HUES6 (cell line): ENCODE measurements around the gene ATP1B2.
"Not testable (repeated sequence)": the region's sequence is repeated elsewhere in the genome, so short reads cannot be mapped to it uniquely, and the experiment has no call there.

Source experiments
- H3K27ac ChIP-seq: 2 replicates; pipeline ENCODE4 v1.7.0; 2013; ENCODE audit warnings: low read depth, mild to moderate bottlenecking, low read length, inconsistent platforms
- H3K27me3 ChIP-seq: 2 replicates; pipeline ENCODE4 v1.6.1; 2013; ENCODE audit warnings: low read length; ENCODE audit not compliant: control insufficient read depth, insufficient read depth
- H3K36me3 ChIP-seq: 2 replicates; pipeline ENCODE4 v1.6.1; 2013; ENCODE audit warnings: low read length; ENCODE audit not compliant: control insufficient read depth, insufficient read depth
- H3K4me1 ChIP-seq: 2 replicates; pipeline ENCODE4 v1.6.1; 2013; ENCODE audit warnings: low read length; ENCODE audit not compliant: control insufficient read depth, insufficient read depth
- H3K4me3 ChIP-seq: 2 replicates; pipeline ENCODE4 v1.5.1; 2013; ENCODE audit warnings: low read depth, low read length
- H3K9ac ChIP-seq: one replicate; pipeline ENCODE4 v1.6.1; 2013; ENCODE audit warnings: mild to moderate bottlenecking, low read length
- H3K9me3 ChIP-seq: 2 replicates; pipeline ENCODE4 v1.6.1; 2013; ENCODE audit warnings: low read depth, low read length; ENCODE audit not compliant: control insufficient read depth, insufficient read depth

ATP1B2 gene

DNA sequence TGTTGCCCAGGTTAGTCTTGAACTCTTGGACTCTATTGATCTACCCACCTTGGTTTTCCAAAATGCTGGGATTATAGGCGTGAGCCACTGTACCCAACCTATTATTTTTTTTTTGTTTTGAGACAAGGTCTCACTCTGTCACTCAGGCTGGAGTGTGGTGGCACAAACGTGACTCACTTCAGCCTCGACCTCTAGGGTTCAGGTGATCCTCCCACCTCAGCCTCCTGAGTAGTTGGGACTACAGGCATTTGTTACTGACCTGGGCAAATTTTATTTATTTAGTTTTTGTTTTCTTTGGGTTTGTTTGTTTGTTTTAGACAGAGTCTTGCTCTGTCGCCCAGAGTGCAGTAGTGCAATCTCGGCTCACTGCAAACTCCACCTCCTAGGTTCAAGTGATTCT is 27.1 kb upstream of the ATP1B2 start:
- Histone ChIP-seq H3K4me3 (no peak overlapping the region), H3K36me3 (peaks cover 6% of the 10 kb centered on the region), H3K9me3 (no peaks in the 10 kb centered on the region), H3K27me3 (no peaks in the 10 kb centered on the region), H3K4me1 (no peaks in the 10 kb centered on the region), H3K27ac (no peak overlapping the region), H3K9ac (no peak overlapping the region)

DNA sequence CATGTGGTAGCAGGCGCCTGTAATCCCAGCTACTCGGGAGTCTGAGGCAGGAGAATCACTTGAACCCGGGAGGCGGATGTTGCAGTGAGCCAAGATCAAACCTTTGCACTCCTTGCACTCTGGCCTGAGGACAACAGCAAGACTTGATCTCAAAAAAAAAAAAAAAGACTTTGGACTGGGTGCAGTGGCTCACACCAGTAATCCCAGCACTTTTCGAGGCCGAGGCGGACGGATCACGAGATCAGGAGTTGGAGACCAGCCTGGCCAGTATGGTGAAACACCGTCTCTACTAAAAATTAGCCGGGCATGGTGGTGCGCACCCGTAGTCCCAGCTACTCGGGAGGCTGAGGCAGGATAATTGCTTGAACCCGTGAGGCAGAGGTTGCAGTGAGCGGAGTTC is 25.0 kb upstream of the ATP1B2 start:
- H3K36me3 ChIP-seq, H3K27ac ChIP-seq: not testable (repeated sequence)

DNA sequence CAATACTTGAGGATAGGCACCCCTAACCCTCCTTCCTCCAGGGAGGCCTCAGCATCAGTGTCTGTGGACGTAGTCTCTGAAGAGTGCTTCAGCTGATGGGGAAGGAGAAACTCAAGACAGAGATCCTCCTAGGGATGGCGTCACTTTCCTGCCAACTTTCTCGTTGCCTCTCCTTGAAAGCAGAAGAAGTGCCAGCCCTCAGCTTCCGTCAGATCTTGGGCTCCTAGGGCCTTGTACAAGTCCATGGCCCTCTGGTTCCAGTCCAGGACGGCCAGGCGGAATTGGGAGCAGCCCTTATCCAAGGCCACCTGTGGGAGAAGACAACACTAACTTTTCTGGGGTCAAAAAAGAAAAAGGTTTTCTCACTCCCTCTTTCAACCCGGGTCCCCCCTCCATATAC is 24.4 kb upstream of the ATP1B2 start:
- Histone ChIP-seq H3K4me3 (peak overlapping the region; percentile 91), H3K9me3 (no peaks in the 10 kb centered on the region), H3K27ac (no peak overlapping the region), H3K9ac (no peak overlapping the region), H3K27me3 (no peaks in the 10 kb centered on the region), H3K4me1 (no peaks in the 10 kb centered on the region), H3K36me3 (peaks cover 6% of the 10 kb centered on the region)

More for the DNA sequence above, 25.0 kb upstream of the ATP1B2 start:
- H3K27me3 ChIP-seq, H3K4me1 ChIP-seq, H3K4me3 ChIP-seq, H3K9me3 ChIP-seq, H3K9ac ChIP-seq: not testable (repeated sequence)

DNA sequence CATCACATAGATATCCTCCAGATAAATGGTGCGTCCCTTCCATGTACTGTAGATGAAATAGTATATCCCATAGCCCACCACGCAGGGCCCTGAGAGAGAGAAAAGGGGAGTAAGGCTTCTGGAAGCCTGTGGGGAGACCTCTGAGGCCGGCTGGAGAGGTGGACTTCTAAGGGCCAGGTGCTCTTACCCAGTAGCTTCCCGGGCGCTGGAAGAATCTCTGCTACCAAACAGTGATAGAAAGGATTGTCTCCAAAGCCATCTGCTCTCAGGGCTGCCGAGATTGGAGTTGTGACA is 23.8 kb upstream of the ATP1B2 start:
- peaks cover 6% of the 10 kb centered on the region for H3K36me3 ChIP-seq
- no peaks in the 10 kb centered on the region for H3K27me3 ChIP-seq
- peak overlapping the region; percentile 93 for H3K9ac ChIP-seq
- peak overlapping the region; percentile 91 for H3K4me3 ChIP-seq
- H3K4me1 ChIP-seq, result no peaks in the 10 kb centered on the region
- H3K27ac ChIP-seq, result peak overlapping the region; percentile 87
- no peaks in the 10 kb centered on the region for H3K9me3 ChIP-seq

DNA sequence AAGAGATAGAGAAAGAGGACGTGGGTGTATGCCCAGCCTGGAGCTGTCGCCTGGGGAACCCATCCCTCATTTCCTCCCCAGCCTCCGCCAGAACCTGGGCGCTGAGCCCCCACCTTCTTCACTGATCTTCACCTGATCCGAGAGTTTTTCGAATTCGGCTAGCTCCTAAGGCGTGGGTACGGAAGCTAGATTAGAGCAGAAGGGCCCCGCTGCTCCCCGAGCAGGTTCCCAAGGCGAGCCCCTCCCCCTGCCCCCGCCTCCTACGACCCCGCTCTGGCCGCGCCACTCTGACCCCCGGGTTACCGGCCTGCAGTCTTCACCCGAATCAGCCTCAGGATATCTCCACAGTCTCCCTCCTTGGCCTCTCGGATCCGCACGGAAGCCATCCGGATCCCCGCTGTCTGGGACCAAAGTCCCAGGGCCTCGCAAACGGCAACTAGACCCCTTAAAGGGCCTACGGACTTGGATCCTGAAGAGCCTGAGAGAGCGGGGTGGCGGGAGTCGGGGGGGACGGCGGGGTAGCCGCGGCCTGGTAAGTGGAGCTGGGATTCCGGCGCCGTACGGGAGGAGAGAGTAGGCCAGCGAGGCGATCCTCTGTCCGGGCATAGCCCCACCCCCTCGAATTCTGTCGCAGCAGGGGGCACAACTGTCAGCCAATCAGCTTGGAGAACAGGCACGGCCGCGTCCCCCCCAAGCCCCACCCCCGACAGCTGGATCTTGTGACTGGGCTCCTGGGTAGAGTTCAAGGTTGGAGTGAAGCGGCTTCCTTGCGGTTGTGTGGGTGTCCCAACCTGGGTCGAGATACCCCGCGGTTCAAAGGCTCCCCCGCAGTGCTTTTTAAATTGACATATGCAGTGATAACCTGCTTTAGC is 23.2 kb upstream of the ATP1B2 start, which contains the start of gene SAT2:
SAT2 (minus strand) TSS at position 572 of the 872 bp plus-strand sequence; CDS start at position 386, 186 bp downstream.
- Histone ChIP-seq H3K4me1 (no peaks in the 10 kb centered on the region), H3K9ac (peak within 1 kb of the TSS; percentile 93), H3K9me3 (no peaks in the 10 kb centered on the region), H3K36me3 (peaks cover 6% of the 10 kb centered on the region), H3K4me3 (peak within 1 kb of the TSS; percentile 91), H3K27ac (peak within 1 kb of the TSS; percentile 87), H3K27me3 (no peaks in the 10 kb centered on the region)

DNA sequence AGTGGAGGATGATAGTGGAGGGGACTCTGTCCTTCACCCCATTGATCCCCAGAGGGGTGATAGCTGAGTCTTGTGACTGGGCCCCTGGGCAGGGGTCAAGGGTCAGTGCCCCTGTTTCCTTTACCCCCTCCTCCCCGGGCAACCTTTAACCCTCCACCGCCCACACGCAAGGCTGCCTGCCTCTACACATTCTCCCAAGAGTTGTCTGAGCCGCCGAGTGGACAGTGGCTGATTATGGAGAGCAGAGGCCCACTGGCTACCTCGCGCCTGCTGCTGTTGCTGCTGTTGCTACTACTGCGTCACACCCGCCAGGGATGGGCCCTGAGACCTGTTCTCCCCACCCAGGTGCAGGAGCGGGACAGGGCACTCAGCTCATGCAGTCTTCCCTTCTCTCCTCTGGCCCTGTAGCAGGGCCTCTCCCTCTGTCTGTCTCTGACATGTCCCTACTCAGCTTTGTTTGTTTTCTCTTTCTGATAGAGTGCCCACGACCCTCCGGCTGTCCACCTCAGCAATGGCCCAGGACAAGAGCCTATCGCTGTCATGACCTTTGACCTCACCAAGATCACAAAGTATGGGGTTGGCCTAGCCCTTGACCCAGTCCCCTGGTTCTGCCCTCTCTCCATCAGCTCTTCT is 20.7 kb upstream of the ATP1B2 start, which contains the start of gene SHBG:
SHBG (plus strand) TSS at position 197 of the 633 bp plus-strand sequence; CDS start at position 235, 38 bp downstream.
- Histone ChIP-seq H3K9ac (no peak within 1 kb of the TSS), H3K4me3 (no peak within 1 kb of the TSS), H3K4me1 (peaks cover 9% of the 10 kb centered on the region; the same call in 1 of the 2 replicates), H3K9me3 (no peaks in the 10 kb centered on the region), H3K27me3 (no peaks in the 10 kb centered on the region), H3K27ac (no peak within 1 kb of the TSS), H3K36me3 (peaks cover 6% of the 10 kb centered on the region)

DNA sequence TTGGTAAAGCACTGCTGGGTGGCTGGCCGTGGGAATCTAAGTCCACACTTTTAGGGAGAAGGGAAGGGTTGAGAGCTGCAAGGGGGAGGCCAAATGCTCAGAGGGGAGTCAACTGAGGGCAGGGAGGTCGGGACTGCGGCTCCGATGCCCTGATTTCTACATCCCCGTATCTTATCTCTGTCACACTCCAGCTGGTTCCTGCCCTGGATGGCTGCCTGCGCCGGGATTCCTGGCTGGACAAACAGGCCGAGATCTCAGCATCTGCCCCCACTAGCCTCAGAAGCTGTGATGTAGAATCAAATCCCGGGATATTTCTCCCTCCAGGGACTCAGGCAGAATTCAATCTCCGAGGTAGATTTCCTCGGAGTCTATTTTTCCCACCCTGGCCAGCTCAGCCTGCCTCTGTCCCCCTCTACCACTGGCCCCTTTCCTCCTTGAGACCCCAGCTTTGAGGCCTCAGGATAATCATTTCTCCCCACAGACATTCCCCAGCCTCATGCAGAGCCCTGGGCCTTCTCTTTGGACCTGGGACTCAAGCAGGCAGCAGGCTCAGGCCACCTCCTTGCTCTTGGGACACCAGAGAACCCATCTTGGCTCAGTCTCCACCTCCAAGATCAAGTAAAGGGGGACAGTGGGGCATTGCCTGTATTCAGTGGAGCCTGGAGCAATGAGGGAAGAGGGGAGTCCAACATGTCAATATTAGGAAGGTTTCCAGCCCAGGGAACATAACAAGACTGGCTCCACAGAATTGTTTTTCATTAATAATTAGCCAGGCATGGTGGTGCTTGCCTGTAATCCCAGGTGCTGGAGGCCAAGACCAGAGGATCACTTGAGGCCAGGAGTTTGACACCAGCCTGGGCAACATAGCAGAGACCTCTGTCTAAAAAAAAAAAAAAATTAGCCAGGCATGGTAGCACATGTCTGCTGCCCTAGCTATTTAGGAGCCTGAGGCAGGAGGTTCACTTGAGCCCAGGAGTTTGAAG is 19.0 kb upstream of the ATP1B2 start:
- Histone ChIP-seq H3K9ac (no peak overlapping the region), H3K27ac (no peak overlapping the region), H3K36me3 (no peaks in the 10 kb centered on the region), H3K4me3 (no peak overlapping the region), H3K4me1 (peaks cover 21% of the 10 kb centered on the region), H3K9me3 (no peaks in the 10 kb centered on the region), H3K27me3 (no peaks in the 10 kb centered on the region)

DNA sequence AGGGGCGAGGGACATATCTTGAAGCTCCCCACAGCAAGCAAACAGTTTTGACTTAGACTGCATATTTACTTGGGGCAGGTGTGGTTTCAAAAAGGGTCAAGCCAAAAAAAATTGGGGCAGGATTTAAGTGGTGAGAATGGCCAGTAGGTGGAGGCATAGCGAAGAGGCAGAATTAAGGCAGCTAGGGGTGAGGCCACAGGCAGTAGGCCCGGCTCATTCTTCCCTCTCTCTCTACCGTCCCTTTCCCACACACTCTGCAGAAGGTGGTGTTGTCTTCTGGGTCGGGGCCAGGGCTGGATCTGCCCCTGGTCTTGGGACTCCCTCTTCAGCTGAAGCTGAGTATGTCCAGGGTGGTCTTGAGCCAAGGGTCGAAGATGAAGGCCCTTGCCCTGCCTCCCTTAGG is 18.2 kb upstream of the ATP1B2 start:
- H3K27ac ChIP-seq, result no peak overlapping the region
- no peaks in the 10 kb centered on the region for H3K9me3 ChIP-seq
- H3K4me3 ChIP-seq, result no peak overlapping the region
- H3K9ac ChIP-seq, result no peak overlapping the region
- H3K36me3 ChIP-seq, result no peaks in the 10 kb centered on the region
- H3K27me3 ChIP-seq, result no peaks in the 10 kb centered on the region
- peaks cover 21% of the 10 kb centered on the region for H3K4me1 ChIP-seq

DNA sequence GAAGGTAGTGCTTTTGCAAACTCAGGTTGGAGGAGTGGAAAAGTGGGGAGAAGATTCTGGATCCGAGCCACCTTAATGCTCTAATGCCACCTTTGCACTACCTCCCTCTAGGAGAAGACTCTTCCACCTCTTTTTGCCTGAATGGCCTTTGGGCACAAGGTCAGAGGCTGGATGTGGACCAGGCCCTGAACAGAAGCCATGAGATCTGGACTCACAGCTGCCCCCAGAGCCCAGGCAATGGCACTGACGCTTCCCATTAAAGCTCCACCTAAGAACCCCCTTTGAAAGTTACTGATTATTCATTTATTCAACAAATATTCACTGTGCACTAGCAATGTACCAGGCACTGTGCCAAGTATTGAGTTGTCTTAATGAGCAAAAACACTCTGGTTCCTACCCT is 17.6 kb upstream of the ATP1B2 start:
- Histone ChIP-seq H3K27ac (no peak overlapping the region), H3K9me3 (no peaks in the 10 kb centered on the region), H3K9ac (no peak overlapping the region), H3K27me3 (no peaks in the 10 kb centered on the region), H3K4me3 (no peak overlapping the region), H3K36me3 (no peaks in the 10 kb centered on the region), H3K4me1 (peaks cover 21% of the 10 kb centered on the region)

DNA sequence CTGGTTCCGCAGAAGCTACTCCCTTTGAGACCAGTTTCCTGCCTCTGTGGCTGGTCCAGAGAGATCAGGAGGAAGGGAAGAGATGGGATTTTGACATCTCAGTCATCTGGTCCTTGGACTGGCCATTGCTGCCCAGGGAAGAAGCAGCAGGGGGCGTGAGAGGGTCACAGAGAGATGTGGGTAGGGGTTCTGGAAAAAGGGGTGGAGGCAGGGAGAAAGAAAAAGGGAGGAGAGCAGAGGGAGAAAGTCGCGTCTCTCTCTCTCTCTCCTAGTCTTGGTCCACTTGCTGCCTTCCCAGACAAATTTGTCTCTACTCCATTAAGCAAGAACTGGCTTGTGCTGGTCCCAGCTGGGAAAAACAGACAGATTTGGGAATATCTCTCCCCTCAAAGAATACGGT is 16.3 kb upstream of the ATP1B2 start:
- H3K9me3 ChIP-seq, result no peaks in the 10 kb centered on the region
- H3K9ac ChIP-seq, result no peak overlapping the region
- H3K4me1 ChIP-seq, result peaks cover 21% of the 10 kb centered on the region
- H3K4me3 ChIP-seq, result no peak overlapping the region
- no peaks in the 10 kb centered on the region for H3K36me3 ChIP-seq
- no peaks in the 10 kb centered on the region for H3K27me3 ChIP-seq
- no peak overlapping the region for H3K27ac ChIP-seq
